ENCODE data around the gene FRMD4B. TPM values are rescaled to one million over a fixed set of nuclear protein-coding genes. Genes with fewer than 3 reads are reported as not detected.

Gene FRMD4B
- total RNA-seq, 1 experiment from 2014 or later: 0.90 TPM

GRCh38 chr3:69409831-69410230 is 23.9 kb upstream of the FRMD4B start:
- ATAC-seq (no peak), DNase-seq (ENCODE audit: low read depth, low spot score) (no peak)
- intact Hi-C loops (cut with micrococcal nuclease; ENCODE audit: unreplicated experiment) (no loop called here), in situ Hi-C loops (cut with HindIII; ENCODE audit: low pct_unique_long_range_greater_than_20kb, low sequenced_read_pairs) (no loop called here)
- Histone ChIP-seq H3K27ac (ENCODE audit: low read length) (no peak overlapping the region), H3K9me3 (ENCODE audit: control insufficient read depth, insufficient read depth, low read depth, low read length) (no peaks in the 10 kb centered on the region), H3K36me3 (ENCODE audit: control insufficient read depth, insufficient read depth, low read length) (no peaks in the 10 kb centered on the region), H3K4me1 (ENCODE audit: control insufficient read depth, insufficient read depth, low read length) (no peaks in the 10 kb centered on the region), H3K4me3 (ENCODE audit: low read depth in 2 of 2, low read length in 2 of 2) (no peak overlapping the region), H3K27me3 (ENCODE audit: control insufficient read depth, insufficient read depth, low read length) (no peaks in the 10 kb centered on the region)
- POLR2A ChIA-PET: no interaction called here
- CTCF ChIA-PET: interaction anchor here (0.7 kb wide), 2 partner anchors 89 to 188 kb away, joined by 3 to 4 read pairs; no protein-coding TSS in a partner anchor
- BruUV-seq (replicated peaks): no TSS peak
- no peak for TF ChIP-seq TCF7L2 (IDR thresholded peaks at IDR 0.05; ENCODE audit: low read depth, low read length)
- no peak for TF ChIP-seq REST (IDR thresholded peaks at IDR 0.05; ENCODE audit: insufficient read depth in 1 of 2, low read depth in 2 of 2, low read length in 1 of 2)
- no peak for TF ChIP-seq POLR2AphosphoS5 (IDR thresholded peaks at IDR 0.05; ENCODE audit: low read depth, low read length)
- no peak for TF ChIP-seq SIN3A (IDR thresholded peaks at IDR 0.05; ENCODE audit: borderline replicate concordance, insufficient read depth, low read depth, low read length)
- TF ChIP-seq CTCF (IDR thresholded peaks at IDR 0.05): no peak

- CTCF ChIA-PET: no interaction called here
- H3K27ac ChIP-seq (ENCODE audit: low read length): no peak overlapping the region
- H3K27me3 ChIP-seq (ENCODE audit: control insufficient read depth, insufficient read depth, low read length): no peaks in the 10 kb centered on the region
- H3K4me3 ChIP-seq (ENCODE audit: low read depth in 2 of 2, low read length in 2 of 2): no peak overlapping the region
- no peak for TF ChIP-seq REST (IDR thresholded peaks at IDR 0.05; ENCODE audit: insufficient read depth in 1 of 2, low read depth in 2 of 2, low read length in 1 of 2)
- TF ChIP-seq SIN3A (IDR thresholded peaks at IDR 0.05; ENCODE audit: borderline replicate concordance, insufficient read depth, low read depth, low read length): no peak
- TF ChIP-seq CTCF (IDR thresholded peaks at IDR 0.05): no peak
- TF ChIP-seq POLR2AphosphoS5 (IDR thresholded peaks at IDR 0.05; ENCODE audit: low read depth, low read length): no peak
- no peaks in the 10 kb centered on the region for H3K4me1 ChIP-seq (ENCODE audit: control insufficient read depth, insufficient read depth, low read length)
- no peaks in the 10 kb centered on the region for H3K9me3 ChIP-seq (ENCODE audit: control insufficient read depth, insufficient read depth, low read depth, low read length)
- no peaks in the 10 kb centered on the region for H3K36me3 ChIP-seq (ENCODE audit: control insufficient read depth, insufficient read depth, low read length)
- BruUV-seq (replicated peaks): no TSS peak
- no peak for DNase-seq (ENCODE audit: low read depth, low spot score)
- in situ Hi-C loops (cut with HindIII; ENCODE audit: low pct_unique_long_range_greater_than_20kb, low sequenced_read_pairs) (no loop called here), intact Hi-C loops (cut with micrococcal nuclease; ENCODE audit: unreplicated experiment) (no loop called here)
- ATAC-seq: no peak
- POLR2A ChIA-PET: no interaction called here
Observed at GRCh38 chr3:69409011-69409410, 23.1 kb upstream of the FRMD4B start.
